Brain microvascular endothelial cell (primary cell): ENCODE data around the gene ANTXR1.

Experiments used
- DNase-seq: peaks from one replicate; pipeline ENCODE4 v3.0.0-alpha.2; 2020
- H3K27ac ChIP-seq: fragments of 250-450 bp; sonication (Bioruptor Pico); 2 replicates; pipeline ENCODE4 v1.5.1; 2020; ENCODE audit warnings: mild to moderate bottlenecking, moderate library complexity
- H3K27me3 ChIP-seq: fragments of 250-450 bp; sonication (Bioruptor Pico); replicated peaks from 2 replicates; pipeline ENCODE4 v1.5.1; 2020; ENCODE audit warnings: mild to moderate bottlenecking
- H3K36me3 ChIP-seq: fragments of 250-450 bp; sonication (Bioruptor Pico); replicated peaks from 2 replicates; pipeline ENCODE4 v1.5.1; 2020; ENCODE audit warnings: mild to moderate bottlenecking
- H3K4me3 ChIP-seq: 2 replicates; pipeline ENCODE4 v1.5.1; 2011; ENCODE audit warnings: low read depth, mild to moderate bottlenecking, control low read depth, low read length, moderate library complexity
- CTCF ChIP-seq: IDR thresholded peaks from 2 replicates; pipeline ENCODE4 v1.5.1; 2011; ENCODE audit warnings: low read depth, mild to moderate bottlenecking, moderate library complexity, low read length, control low read depth, inconsistent platforms; ENCODE audit errors: missing control alignments
- in situ Hi-C: cut with HindIII; loops from 2 replicates; pipeline ENCODE4 v1.10.0; 2017; ENCODE audit warnings: low sequenced_read_pairs, low pct_ligation_motif_present

The ANTXR1 gene

GRCh38 chr2:69083235-69083748 lies 70.3 kb downstream of the ANTXR1 start:
- DNase-seq = peak; percentile 29
- in situ Hi-C loops = no loop called here
- no peaks in the 10 kb centered on the region for H3K27me3 ChIP-seq
- peak overlapping the region; percentile 49 for H3K27ac ChIP-seq
- TF ChIP-seq CTCF = no peak
- H3K4me3 ChIP-seq = no peak overlapping the region
- peaks cover 2% of the 10 kb centered on the region for H3K36me3 ChIP-seq

GRCh38 chr2:69084492-69084891 lies 71.5 kb downstream of the ANTXR1 start:
- H3K4me3 ChIP-seq = no peak overlapping the region
- no peaks in the 10 kb centered on the region for H3K36me3 ChIP-seq
- no peak overlapping the region for H3K27ac ChIP-seq
- DNase-seq = no peak
- TF ChIP-seq CTCF = no peak
- in situ Hi-C loops = no loop called here
- H3K27me3 ChIP-seq = no peaks in the 10 kb centered on the region

- Histone ChIP-seq H3K27me3 (no peaks in the 10 kb centered on the region), H3K36me3 (no peaks in the 10 kb centered on the region), H3K4me3 (no peak overlapping the region), H3K27ac (no peak overlapping the region)
- in situ Hi-C loops = no loop called here
- DNase-seq = no peak
- TF ChIP-seq CTCF = no peak
Measured at GRCh38 chr2:69086466-69086865, 73.5 kb downstream of the ANTXR1 start.

GRCh38 chr2:69087211-69087911 lies 74.4 kb downstream of the ANTXR1 start:
- in situ Hi-C loops = no loop called here

GRCh38 chr2:69087912-69088240 lies 74.9 kb downstream of the ANTXR1 start:
- peaks cover 3% of the 10 kb centered on the region for H3K36me3 ChIP-seq
- H3K27ac ChIP-seq = no peak overlapping the region
- no peak for TF ChIP-seq CTCF
- H3K27me3 ChIP-seq = no peaks in the 10 kb centered on the region
- DNase-seq = no peak
- no peak overlapping the region for H3K4me3 ChIP-seq
- in situ Hi-C loops = no loop called here

More at GRCh38 chr2:69087211-69087911, 74.4 kb downstream of the ANTXR1 start:
- H3K4me3 ChIP-seq = no peak overlapping the region
- no peak overlapping the region for H3K27ac ChIP-seq
- H3K27me3 ChIP-seq = no peaks in the 10 kb centered on the region
- DNase-seq = no peak
- peaks cover 3% of the 10 kb centered on the region for H3K36me3 ChIP-seq
- TF ChIP-seq CTCF = no peak

- TF ChIP-seq CTCF = no peak
- H3K36me3 ChIP-seq = peaks cover 3% of the 10 kb centered on the region
- no peaks in the 10 kb centered on the region for H3K27me3 ChIP-seq
- in situ Hi-C loops = no loop called here
- H3K27ac ChIP-seq = no peak overlapping the region
- no peak for DNase-seq
- H3K4me3 ChIP-seq = no peak overlapping the region
Measured at GRCh38 chr2:69088466-69088865, 75.5 kb downstream of the ANTXR1 start.
